OCI-M2 (cell line): ENCODE data around the gene TRMT44.
"Not testable (repeated sequence)": the region's sequence is repeated elsewhere in the genome, so short reads cannot be mapped to it uniquely, and the experiment has no call there.

Experiments used
- DNase-seq: peaks from one replicate; lab custom pipeline; 2025; ENCODE audit not compliant: unreplicated experiment; lab: John Stamatoyannopoulos, UW

Gene TRMT44

DNA sequence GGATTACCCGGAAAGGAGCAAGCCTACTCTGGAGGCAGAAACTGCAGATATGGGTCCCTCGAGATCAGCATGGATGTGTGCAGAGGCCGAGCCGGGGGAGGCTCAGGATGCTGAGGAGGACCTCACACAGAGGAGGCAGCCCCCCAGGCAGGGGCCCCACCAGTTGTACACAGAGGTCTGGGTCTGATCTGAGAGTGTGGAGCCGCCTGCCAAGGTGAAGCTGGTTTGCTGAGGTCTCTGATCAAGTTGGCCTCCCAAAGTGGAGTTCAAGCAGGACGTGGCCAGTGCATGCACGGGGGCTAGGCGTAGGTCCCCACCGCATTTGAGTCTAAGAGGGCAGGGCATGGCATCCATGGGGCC lies 35.1 kb upstream of the TRMT44 start:
- no peak for DNase-seq

DNA sequence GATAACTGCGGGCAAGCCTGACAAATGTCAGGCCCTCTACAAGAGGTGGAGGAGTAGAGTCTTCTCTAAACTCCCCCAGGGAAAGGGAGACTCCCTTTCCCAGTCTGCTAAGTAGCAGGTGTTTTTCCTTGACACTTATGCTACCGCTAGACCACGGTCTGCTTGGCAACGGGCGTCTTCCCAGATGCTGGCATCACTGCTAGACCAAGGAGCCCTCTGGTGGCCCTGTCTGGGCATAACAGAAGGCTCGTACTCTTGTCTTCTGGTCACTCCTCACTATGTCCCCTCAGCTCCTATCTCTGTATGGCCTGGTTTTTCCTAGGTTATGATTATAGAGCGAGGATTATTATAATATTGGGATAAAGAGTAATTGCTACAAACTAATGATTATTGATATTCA lies 33.7 kb upstream of the TRMT44 start:
- not testable (repeated sequence) for DNase-seq

DNA sequence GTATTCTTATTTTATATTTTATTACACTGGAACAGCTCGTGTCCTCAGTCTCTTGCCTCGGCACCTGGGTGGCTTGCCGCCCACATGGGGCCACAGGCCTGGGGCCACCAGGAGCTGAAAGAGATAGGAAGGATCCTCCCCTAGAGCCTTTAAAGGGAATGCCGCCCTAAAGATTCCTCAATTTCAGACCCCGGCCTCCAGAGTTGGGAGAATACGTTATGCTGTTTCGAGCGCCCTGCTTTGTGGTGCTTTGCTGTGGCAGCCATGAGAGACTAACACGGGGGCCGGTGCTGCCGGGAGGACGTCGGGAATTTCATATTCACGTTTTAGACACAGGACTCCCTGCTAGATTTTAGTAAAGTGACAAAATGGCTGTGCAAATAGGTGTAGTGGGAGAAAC lies 33.3 kb upstream of the TRMT44 start:
- DNase-seq, result no peak

DNA sequence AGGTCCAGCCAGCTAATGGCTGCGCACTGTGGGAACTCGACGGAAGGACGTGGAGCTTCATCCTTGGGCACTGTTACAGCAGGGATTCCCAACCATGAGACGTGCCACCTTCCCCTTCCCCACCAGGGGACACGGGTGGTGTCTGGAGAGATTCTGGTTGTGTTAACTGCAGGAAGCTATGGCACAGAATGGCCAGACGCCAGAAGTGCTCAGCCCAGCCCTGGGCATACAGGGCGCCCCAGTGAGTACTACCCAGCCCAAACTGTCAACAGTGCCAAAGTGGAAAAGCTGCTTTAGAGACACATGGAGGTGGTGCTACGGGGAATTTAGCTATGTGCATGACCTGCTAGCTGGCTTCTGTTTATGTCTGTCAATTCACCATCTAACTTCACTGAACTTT lies 32.8 kb upstream of the TRMT44 start:
- no peak for DNase-seq

DNA sequence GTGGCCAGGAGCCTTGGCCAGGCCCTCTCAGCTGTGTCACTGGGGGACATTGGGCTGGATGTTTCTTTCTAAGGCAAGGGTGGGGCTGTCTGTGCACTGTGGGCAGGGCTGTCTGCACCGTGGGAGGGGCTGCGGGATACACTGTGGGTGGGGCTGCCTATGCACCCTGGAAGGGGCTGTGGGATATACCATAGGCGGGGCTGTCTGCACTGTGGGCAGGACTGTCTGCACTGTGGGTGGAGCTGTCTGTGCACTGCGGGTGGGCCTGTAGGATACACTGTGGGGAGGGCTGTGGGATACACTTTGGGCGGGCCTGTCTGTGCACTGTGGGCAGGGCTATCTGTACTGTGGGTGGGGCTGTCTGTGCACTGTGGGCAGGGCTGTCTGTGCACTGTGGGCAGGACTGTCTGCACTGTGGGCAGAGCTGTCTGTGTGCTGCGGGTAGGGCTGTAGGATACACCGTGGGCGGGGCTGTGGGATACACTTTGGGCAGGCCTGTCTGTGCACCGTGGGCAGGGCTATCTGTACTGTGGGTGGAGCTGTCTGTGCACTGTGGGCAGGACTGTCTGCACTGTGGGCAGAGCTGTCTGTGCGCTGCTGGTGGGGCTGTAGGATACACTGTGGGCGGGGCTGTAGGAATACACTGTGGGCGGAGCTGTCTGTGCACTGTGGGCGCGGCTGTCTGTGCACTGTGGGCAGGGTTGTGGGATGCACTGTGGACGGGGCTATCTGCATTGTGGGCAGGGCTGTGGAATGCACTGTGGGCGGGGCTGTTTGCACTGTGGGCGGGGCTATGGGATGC lies 31.1 kb upstream of the TRMT44 start:
- no peak for DNase-seq

DNA sequence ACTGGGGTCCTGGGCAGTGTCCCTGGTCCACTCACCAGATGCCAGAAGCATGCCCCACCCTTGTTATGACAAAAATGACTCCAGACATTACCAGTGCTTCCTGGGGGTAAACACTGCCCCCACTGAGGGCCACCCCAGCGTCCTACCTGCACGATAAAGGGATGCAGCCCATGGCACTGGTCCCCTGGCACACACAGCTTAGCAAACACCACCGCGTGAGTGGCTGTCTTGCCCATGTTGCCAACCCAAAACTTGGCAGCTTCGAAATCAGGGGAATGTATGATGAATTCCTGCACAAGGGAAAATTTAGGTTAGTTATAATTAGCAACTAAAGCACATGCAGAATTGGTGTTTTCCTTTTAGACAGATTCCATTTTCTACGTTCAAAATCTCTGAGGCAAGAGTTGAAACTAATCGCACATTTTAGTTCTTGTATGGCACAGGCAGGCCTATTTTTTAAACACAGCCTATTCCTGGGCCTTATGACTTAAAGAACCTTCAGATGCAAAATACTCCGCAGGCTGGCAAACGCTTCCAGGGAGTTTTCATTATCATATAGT lies 30.4 kb upstream of the TRMT44 start:
- DNase-seq, result no peak

DNA sequence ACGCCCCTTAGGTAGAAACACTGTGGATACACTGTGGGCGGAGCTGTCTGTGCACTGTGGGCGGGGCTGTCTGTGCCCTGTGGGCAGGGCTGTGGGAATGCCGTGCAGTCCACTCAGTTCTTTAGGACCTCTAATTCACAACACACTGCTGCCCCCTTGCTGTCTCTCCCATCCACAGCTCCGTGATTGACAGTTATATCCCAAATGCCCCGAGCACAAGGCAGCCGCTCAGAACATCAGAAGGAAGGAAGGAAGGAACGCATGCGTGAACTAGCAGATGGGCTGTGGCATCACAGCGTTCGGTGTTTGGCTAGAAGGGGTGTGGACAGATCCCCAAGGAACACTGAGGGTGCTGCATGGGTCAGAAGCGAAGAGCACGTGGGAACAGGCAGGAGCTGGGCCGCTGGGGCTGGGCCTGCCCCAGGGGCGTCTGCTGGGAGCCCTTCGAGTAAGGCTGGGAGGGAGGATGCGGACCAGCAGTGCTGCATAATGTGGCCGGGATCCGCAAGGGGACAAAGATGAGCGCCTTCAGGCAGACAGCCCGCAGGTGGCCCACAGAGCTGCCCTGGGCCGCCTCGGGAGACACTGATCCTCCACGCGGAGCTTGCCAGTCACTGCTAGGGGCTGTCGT lies 29.8 kb upstream of the TRMT44 start:
- no peak for DNase-seq

DNA sequence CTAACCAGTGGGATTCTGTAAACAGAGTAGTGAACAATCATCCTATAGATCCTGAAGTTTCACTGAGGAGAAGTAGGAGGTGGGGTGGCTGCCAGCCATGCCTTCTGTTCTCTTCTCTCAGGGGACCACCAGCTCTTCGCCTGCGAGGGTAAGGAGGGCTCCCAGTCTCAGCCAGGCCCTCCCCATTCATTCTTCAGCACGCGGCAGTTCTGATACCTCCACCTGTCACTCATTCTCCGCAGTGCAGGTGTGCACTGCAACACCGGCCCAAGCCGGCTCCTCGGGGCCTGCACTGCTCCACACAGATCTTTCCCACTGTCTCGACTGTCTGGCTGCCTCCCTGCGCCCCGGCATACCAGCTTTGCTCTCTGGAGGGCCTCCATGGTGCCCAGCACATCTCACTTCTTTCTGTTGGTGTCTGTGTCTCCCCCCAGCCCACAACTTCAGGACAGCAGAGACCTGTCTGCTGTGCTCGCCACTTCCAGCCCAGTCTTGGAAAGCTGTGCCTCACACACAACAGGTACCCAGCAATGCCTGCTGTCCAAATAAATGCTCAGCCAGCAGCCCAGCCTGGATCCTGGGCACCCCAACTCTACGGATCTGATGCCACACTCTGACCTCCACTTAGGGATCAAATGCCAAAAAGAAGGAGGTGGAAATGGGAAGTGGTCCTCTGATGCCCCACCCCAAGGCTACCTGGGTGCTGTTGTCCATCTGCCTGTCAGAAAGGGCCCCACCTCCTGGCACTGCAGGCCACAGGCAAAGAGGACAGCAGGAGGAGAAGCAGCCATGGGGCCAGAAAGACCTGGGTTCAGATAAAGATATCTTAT lies 29.0 kb upstream of the TRMT44 start:
- DNase-seq, result no peak

DNA sequence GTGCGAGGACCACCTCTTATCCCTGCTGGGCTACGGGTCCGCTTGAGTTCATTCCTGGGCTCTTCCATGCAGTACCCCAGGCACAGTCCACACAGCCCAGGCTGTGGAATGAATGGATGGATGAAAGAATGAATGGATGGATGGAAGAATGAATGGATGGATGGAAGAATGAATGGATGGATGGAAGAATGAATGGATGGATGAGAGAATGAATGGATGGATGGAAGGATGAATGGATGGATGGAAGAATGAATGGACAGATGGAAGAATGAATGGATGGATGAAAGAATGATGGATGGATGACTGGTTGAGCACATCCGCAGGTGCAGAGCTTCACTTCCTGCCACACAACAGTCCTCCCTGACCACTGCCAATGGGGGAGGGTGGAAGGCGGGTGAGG lies 28.3 kb upstream of the TRMT44 start:
- DNase-seq, result no peak

DNA sequence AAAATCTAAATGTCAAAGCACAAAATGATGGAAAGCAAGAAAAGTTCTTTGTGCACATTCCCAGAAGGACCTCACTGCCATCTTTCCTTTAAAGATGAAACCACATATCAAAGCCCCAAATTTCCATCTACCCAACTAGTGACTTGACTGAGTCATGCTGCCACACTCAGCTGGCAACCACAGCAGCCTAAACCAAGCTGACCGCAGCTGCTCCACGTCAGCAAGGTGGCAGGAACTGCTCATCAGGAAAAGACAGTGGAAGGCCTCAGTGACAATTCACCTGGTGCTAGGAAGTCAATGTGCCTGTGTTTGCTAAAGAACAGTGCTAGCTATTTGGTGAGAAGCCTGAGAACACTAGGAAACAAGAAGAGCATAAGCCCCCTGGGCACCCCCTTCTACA lies 26.2 kb upstream of the TRMT44 start:
- DNase-seq, result no peak

DNA sequence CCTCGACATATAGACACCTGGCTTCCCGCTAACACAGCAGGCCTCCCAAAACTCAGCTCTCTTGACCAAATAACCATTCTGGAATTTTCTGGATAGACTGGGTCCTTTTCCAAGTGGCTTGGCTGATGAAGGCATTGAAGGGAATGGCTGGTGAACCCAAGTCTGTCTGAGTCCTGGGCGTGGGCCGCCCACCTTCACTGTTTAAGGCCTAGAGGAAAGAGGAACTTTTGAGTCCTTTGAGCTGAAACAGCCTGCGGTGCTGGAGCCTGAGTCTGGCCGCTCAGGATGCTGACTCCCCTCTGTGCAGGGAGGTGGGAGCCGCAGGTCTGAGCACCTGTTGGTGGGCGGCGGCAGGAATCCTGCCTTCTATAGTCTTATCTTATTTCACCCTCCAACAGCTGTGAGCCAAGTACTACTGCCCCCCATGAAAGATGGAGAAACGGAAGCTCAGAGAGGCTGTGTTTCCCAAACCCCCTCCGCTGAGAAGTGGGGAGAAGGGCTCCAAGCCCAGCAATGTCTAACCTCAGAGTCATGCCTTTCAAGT lies 23.4 kb upstream of the TRMT44 start:
- no peak for DNase-seq

DNA sequence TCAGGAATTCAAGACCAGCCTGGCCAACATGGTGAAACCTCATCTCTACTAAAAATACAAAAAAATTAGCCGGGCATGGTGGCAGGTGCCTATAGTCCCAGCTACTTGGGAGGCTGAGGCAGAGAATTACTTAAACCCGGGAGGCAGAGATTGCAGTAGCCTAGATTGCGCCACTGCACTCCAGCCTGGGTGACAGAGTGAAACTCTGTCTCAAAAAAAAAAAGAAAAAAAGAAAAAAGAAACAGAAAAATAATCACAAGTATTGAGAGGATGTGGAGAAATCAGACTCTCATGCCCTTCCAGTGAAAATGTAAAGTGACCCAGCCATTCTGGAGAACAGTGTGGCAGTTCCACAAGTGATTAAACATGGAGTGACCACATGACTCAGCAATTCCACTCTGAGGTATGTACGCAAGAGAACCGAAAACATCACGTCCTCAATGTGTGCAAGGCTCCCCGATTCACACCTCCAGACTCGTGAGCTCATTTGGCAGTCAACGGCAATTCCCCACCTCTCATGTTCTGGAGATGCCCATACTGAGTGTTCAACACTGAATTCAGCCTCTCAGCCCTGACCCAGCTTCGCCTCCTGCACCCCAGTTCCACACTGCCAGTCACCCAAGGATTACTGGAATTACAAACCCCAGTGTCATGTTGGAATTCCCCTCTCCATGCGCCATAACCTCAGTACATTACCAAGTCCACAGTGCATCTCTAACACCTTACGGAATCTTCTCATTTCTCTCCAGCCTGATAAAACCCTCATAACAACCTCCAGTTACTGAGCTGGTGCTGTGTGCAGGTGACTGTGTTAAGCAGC lies 21.1 kb upstream of the TRMT44 start:
- no peak for DNase-seq

DNA sequence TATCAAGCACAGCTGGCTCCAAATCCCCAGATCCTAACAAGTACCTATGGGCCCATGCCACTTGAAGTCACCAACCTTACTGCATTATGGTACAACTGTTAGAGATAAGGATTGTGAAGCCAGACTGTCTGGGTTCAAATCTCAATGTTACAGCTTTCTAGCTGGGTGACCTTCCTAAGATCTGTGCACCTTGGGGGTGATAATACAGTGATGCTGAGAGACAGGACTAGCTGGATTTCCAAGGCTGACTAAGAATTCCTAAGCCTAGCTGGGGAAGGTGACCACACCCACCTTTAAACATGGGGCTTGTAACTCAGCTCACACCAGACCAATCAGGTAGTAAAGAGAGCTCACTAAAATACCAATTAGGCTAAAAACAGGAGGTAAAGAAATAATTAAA lies 20.4 kb upstream of the TRMT44 start:
- DNase-seq, result not testable (repeated sequence)

DNA sequence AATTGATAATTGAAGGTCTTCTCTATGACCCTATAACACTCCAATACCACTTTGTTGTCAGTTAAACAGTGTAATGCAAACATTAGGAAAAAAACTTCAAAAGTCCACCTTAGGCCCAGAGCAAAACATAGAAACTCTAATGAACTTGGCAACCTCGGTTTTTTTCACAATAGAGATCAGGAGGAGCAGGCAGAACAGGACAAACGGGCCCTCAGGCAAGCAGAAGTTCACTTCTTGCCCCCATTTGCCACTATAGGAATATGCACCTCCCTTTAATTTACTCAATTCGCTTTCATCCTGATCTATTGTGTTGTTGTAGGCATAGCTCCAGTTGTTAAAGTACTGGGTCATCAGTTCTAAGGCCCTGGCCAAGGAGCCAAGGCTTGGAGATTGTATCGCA lies 18.2 kb upstream of the TRMT44 start:
- DNase-seq, result no peak

DNA sequence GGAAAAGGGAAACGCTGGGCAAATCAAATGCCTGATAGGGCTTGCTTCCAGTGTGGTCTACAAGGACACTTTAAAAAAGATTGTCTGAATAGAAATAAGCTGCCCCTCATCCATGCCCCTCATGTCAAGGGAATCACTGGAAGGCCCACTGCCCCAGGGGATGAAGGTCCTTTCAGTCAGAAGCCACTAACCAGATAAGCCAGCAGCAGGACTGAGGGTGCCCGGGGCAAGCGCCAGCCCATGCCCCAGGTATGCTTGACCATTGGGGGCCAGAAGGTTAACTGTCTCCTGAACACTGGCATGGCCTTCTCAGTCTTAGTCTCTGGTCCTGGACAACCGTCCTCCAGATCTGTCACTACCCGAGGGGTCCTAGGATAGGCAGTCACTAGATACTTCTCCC lies 17.8 kb upstream of the TRMT44 start:
- no peak for DNase-seq

DNA sequence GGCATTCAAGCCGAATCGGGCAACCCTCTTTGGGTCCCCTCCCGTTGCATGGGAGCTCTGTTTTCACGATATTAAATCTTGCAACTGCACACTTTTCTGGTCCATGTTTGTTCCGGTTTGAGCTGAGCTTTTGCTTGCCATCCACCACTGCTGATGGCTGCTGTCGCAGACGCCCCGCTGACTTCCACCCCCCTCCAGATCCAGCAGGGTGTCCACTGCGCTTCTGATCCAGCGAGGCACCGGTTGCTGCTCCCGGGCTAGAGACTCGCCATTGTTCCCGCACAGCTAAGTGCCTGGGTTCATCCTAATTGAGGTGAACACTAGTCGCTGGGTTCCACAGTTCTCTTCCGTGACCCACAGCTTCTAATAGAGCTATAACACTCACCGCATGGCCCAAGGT lies 13.3 kb upstream of the TRMT44 start:
- no peak for DNase-seq

DNA sequence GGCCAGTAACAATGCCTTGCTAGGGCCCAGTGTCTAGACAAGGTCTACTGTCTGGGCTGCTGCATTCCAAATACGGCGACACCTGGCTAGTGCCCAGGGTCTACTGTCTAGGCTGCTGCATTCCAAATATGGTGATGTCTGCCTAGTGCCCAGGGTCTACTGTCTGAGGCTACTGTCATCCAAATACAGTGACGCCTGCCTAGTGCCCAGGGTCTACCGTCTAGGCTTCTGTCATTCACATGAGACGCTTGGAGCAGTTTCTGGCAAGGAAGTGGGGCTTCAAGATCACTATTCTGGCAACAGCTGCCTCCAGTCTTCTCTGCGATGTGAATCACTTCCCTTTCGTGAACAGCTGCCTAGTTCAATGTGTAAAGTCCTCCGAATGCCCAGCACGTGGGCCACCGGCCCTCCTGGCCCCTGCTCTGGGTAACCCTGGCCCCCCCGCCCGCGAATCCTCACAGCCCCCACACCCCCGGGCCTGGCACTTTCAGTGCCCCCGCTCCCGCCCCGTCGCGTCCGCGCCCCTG lies 12.8 kb upstream of the TRMT44 start:
- no peak for DNase-seq

DNA sequence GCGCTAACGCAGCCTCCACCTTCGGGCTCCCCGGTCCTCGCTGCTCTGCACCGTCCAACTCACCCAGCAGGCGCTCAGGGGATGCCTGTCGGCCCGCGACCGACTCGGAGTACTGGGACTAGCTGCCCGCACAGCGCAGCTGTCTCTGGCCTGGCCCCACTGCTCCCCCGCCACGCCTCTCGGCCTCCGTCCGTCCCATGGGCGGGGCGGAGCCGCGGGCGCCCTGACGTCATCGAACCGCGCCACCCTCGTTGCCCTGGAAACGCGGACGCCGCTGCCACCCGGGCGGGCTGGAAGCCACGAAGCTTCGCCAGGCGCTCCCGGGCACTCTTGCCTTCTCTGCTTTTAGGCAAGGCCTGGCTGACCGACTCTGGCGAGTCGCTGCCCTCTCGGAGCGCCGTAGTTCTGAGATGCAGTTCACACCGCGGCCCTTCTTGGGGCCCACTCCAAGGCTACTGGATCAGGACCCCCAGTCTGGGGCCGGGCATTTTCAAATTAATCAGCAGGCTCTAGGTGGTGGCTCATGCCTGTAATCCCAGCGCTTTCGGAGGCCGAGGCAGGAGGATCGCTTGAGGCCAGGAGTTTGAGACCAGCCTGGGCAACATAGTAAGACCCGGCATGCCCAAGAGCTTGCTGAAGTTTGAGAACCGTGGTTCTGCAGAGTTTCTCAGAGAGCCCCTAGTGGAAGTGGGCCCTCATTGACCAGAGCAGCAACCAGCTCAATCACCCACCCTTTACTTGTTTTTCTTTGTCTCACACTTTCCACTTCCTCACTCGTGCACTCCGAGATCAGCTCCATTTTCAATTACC lies 12.1 kb upstream of the TRMT44 start:
- DNase-seq, result no peak

DNA sequence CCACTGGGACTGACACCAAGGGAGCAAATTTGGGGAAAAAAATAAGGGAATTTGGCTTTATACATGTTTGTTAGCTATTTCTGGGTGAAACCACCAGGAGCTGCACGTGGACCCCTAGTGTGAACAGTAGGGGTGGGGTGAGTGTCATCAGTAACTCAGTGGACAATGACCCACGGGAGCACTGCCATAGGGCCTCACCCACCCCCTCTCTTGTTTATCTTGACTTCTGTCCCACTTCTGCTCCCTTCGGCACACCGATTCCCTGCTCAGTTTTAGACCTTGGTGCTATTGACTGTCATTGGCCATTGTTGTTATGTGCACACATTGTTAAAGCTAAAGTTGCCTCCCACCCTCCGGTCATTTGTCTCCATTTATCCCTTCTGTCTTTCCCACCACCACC lies 9.0 kb upstream of the TRMT44 start:
- DNase-seq, result no peak

DNA sequence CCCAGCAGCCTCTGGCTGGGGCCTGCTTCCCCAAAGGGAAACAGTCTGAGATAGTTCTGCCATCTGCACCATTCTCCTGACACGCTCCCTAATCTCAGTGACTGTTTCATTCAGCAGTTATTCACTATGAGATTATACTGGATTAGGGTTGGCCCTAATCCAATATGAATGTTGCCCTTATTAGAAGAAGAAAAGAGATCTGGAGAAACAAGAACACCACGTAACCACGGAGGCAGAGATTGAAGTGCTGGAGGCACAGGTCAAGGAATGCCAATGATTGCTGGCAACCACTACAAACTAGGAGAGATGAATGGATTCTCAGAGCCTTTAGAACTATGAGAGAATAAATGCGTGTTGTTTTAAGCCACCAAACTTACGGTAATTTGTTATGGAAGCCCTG lies 7.4 kb upstream of the TRMT44 start:
- no peak for DNase-seq
